GM12892 (cell line): ENCODE measurements around the gene HACD1.

Source experiments
- POLR2A ChIP-seq: IDR thresholded peaks from 2 replicates; pipeline ENCODE4 v1.6.1; 2011; ENCODE audit warnings: low read depth, low read length, control low read depth
- POLR2AphosphoS5 ChIP-seq: IDR thresholded peaks from 2 replicates; pipeline ENCODE4 v1.6.1; 2011; ENCODE audit warnings: low read depth, low read length, control low read depth
- TAF1 ChIP-seq: IDR thresholded peaks from 2 replicates; pipeline ENCODE4 v1.6.1; 2011; ENCODE audit warnings: low read depth, mild to moderate bottlenecking, control low read depth, low read length, borderline replicate concordance

DNA sequence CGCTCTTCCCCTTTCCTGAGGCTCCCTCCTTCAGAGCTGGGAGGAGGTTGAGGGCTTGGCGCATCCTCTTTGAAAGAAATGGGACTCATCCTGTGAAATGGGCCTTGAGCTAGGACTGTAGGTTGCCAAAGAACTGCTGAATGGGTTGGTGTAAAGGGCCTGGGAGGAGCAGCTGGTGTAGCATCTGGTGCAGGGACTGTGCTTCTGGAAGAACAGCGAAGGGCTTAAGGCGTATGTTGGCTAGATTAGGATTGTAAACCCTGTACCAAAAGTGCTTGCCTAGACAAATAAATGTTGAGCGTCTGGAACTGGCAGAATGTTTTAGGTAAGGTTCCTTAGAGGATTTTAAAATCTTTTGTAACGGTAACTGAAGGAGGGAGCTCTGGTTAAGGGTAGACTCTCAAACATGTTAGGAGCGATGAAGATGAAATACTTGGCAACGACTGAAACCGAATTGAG, 27.3 kb upstream of the HACD1 start:
- TF ChIP-seq POLR2A = no peak
- TF ChIP-seq POLR2AphosphoS5 = no peak
- no peak for TF ChIP-seq TAF1
